ENCODE data around the gene C1QL2.

C1QL2 gene

GRCh38 chr2:119158563-119159347 is at the start of gene C1QL2:
Gene C1QL2, minus strand, starts transcription at chr2:119158751. Its CDS starts 482 bp downstream, at chr2:119158269.
- no peak for TF ChIP-seq CTCF (IDR thresholded peaks at IDR 0.05)
- Histone ChIP-seq H3K27ac (no peak within 1 kb of the TSS), H3K27me3 (peaks cover 0 to 65% of the 10 kb centered on the region in 2 donors), H3K4me3 (no peak within 1 kb of the TSS), H3K36me3 (no peaks in the 10 kb centered on the region), H3K9me3 (no peaks in the 10 kb centered on the region), H3K4me1 (peaks cover 0 to 29% (median 10%) of the 10 kb centered on the region in 4 donors)
- intact Hi-C loops (cut with DNase I; ENCODE audit: low total_unique reads), result no loop called here
- no peak for DNase-seq

- H3K27ac ChIP-seq, result no peak overlapping the region
- H3K27me3 ChIP-seq, result peaks cover 0 to 6% of the 10 kb centered on the region in 2 donors
- no peak overlapping the region for H3K4me3 ChIP-seq
- intact Hi-C loops (cut with DNase I; ENCODE audit: low total_unique reads), result no loop called here
- TF ChIP-seq CTCF (IDR thresholded peaks at IDR 0.05), result no peak
- no peaks in the 10 kb centered on the region for H3K4me1 ChIP-seq
- H3K9me3 ChIP-seq, result no peaks in the 10 kb centered on the region
- no peak for DNase-seq
- no peaks in the 10 kb centered on the region for H3K36me3 ChIP-seq
These were observed 48.9 kb upstream of the C1QL2 start for GRCh38 chr2:119207447-119207846.

- Histone ChIP-seq H3K4me3 (no peak overlapping the region), H3K36me3 (no peaks in the 10 kb centered on the region), H3K4me1 (no peaks in the 10 kb centered on the region), H3K9me3 (no peaks in the 10 kb centered on the region), H3K27ac (no peak overlapping the region), H3K27me3 (peaks cover 0 to 7% of the 10 kb centered on the region in 2 donors)
- DNase-seq, result peak in 1 of 2 donors; percentile 35
- no peak for TF ChIP-seq CTCF (IDR thresholded peaks at IDR 0.05)
- intact Hi-C loops (cut with DNase I; ENCODE audit: low total_unique reads), result no loop called here
These were observed 47.6 kb upstream of the C1QL2 start for GRCh38 chr2:119206201-119206600.

- DNase-seq, result no peak
- Histone ChIP-seq H3K36me3 (no peaks in the 10 kb centered on the region), H3K27ac (no peak overlapping the region), H3K9me3 (no peaks in the 10 kb centered on the region), H3K4me3 (no peak overlapping the region), H3K27me3 (peaks cover 0 to 8% of the 10 kb centered on the region in 2 donors), H3K4me1 (no peaks in the 10 kb centered on the region)
- TF ChIP-seq CTCF (IDR thresholded peaks at IDR 0.05), result no peak
- intact Hi-C loops (cut with DNase I; ENCODE audit: low total_unique reads), result no loop called here
These were observed 46.6 kb upstream of the C1QL2 start for GRCh38 chr2:119205001-119205706.

- intact Hi-C loops (cut with DNase I; ENCODE audit: low total_unique reads), result no loop called here
- Histone ChIP-seq H3K9me3 (no peaks in the 10 kb centered on the region), H3K36me3 (no peaks in the 10 kb centered on the region), H3K4me1 (no peaks in the 10 kb centered on the region), H3K27me3 (peaks cover 0 to 8% of the 10 kb centered on the region in 2 donors), H3K27ac (no peak overlapping the region), H3K4me3 (no peak overlapping the region)
- DNase-seq, result no peak
- no peak for TF ChIP-seq CTCF (IDR thresholded peaks at IDR 0.05)
These were observed 46.0 kb upstream of the C1QL2 start for GRCh38 chr2:119204525-119204924.

Measured in tibial artery (tissue), 4 donors.